Pancreas (tissue), 10 donors: ENCODE measurements around the gene ERAL1. TPM values are rescaled to one million over a fixed set of nuclear protein-coding genes. Genes with fewer than 3 reads are reported as not detected.

Experiments
- ATAC-seq, 4 donors: fragments of 200-7000 bp; cut with Tn5 transposase; one replicate each; pipeline versions ENCODE4 v1.8.0 to v1.9.1; 2020; ENCODE audit warnings: mild to moderate bottlenecking in 4 of 4, moderate library complexity in 4 of 4
- DNase-seq, 6 donors: peaks; one replicate each; pipeline ENCODE4 v3.0.0-alpha.2; 2020
- FAIRE-seq: peaks from 2 replicates; lab custom pipeline; 2012; peaks lifted over from hg19 to GRCh38; lab: Jason Lieb, UNC
- H3K27ac ChIP-seq, 4 donors: fragments of 200-600 bp; sonication (generic); 1 replicate in 3 of 4; 2 replicates in 1 of 4; pipeline versions ENCODE4 v1.5.0 to v1.8.0; 2020
- H3K27me3 ChIP-seq, 4 donors: fragments of 200-600 bp; one replicate each; pipeline ENCODE4 v1.8.0; 2021
- H3K36me3 ChIP-seq, 3 donors: fragments of 200-600 bp; sonication (generic) in 1 of 3; one replicate each; pipeline versions ENCODE4 v1.5.0 to v1.8.0; 2020 to 2021
- H3K4me1 ChIP-seq, 3 donors: fragments of 200-600 bp; one replicate each; pipeline ENCODE4 v1.8.0; 2021
- H3K4me3 ChIP-seq, 4 donors: fragments of 200-600 bp; sonication (generic) in 2 of 4; one replicate each; pipeline versions ENCODE4 v1.5.0 to v1.8.0; 2020 to 2021
- H3K9me3 ChIP-seq, 4 donors: fragments of 200-600 bp; one replicate each; pipeline ENCODE4 v1.8.0; 2021
- WGBS, 2 donors: extraction: QIAGEN DNeasy Blood & Tissue Kit; methylation state at CpG; one replicate each; pipeline ENCODE4 v1.1.7; 2013; 5-methylcytosine and 5-hydroxymethylcytosine counted together
- intact Hi-C, 3 donors: fragments of 100-400 bp; cut with DNase I; formaldehyde crosslinking; loops; one replicate each; pipeline versions ENCODE4 v1.11.1 to v1.14.2; 2022
- polyA plus RNA-seq, 2 donors: library from polyadenylated mRNA; stranded (reverse); fragments of 200-250 nt; gene quantifications; one replicate each; pipeline ENCODE4 v1.2.3, GENCODE V29; 2013
- total RNA-seq, 6 donors: library from RNA; stranded (reverse); fragmentation: NEBNext Ultra II Directional in 4 of 6; extraction: Animal tissue kit (Norgen Biotek cat#: 25700) in 4 of 6; gene quantifications; one replicate each; pipeline versions ENCODE4 v1.2.1 to v1.2.4, GENCODE V29; 2021 to 2023
- TF ChIP-seq, protein P1 (sequence below), 4 donors: fragments of 200-600 bp; sonication (generic) in 3 of 4; IDR thresholded peaks; one replicate each; pipeline versions ENCODE4 v1.5.0 to v1.8.0; 2021; ENCODE audit warnings: antibody characterized with exemption in 4 of 4
- donor health status: healthy with polysubstance abuse.
- donor health status: DM: no; HTN: no; CAD: no; lungs with moderate emphysema.
- donor health status: DM: no; HTN: no; CAD: no.
- donor health status: control.
- donor health status: control.
- donor health status: Bipolar disorder and iron deficiency.
- donor health status: DM: yes; HTN: yes; CAD: no.
- donor health status: DM: no; HTN: no; CAD: no.
- donor health status: DM: no; HTN: no; CAD: no.
- donor health status: DM: yes; HTN: yes; CAD: no.

The ERAL1 gene
- total and polyA plus RNA-seq, 8 donors: 11.7 to 36.8 (median 17.1) TPM

GRCh38 chr17:28878158-28878910 lies 23.5 kb downstream of the ERAL1 start:
- intact Hi-C loops: no loop called here
- H3K27me3 ChIP-seq: no peaks in the 10 kb centered on the region
- no peak for ATAC-seq
- no peaks in the 10 kb centered on the region for H3K9me3 ChIP-seq
- WGBS, 2 donors: 84 to 88% methylated on average over 2 of the region's 2 CpGs
- no peak overlapping the region for H3K27ac ChIP-seq
- H3K36me3 ChIP-seq: peaks cover 0 to 41% (median 5%) of the 10 kb centered on the region in 3 donors
- DNase-seq: no peak
- H3K4me3 ChIP-seq: no peak overlapping the region
- TF ChIP-seq, protein P1, sequence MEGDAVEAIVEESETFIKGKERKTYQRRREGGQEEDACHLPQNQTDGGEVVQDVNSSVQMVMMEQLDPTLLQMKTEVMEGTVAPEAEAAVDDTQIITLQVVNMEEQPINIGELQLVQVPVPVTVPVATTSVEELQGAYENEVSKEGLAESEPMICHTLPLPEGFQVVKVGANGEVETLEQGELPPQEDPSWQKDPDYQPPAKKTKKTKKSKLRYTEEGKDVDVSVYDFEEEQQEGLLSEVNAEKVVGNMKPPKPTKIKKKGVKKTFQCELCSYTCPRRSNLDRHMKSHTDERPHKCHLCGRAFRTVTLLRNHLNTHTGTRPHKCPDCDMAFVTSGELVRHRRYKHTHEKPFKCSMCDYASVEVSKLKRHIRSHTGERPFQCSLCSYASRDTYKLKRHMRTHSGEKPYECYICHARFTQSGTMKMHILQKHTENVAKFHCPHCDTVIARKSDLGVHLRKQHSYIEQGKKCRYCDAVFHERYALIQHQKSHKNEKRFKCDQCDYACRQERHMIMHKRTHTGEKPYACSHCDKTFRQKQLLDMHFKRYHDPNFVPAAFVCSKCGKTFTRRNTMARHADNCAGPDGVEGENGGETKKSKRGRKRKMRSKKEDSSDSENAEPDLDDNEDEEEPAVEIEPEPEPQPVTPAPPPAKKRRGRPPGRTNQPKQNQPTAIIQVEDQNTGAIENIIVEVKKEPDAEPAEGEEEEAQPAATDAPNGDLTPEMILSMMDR (IDR thresholded peaks at IDR 0.05): no peak
- FAIRE-seq: no peak
- H3K4me1 ChIP-seq: no peaks in the 10 kb centered on the region

- TF ChIP-seq, protein P1 (IDR thresholded peaks at IDR 0.05): no peak
- peak in 3 of 4 donors; percentile 63 to 80 (median 77) for ATAC-seq
- Histone ChIP-seq H3K9me3 (no peaks in the 10 kb centered on the region), H3K27ac (no peak overlapping the region), H3K27me3 (no peaks in the 10 kb centered on the region), H3K4me3 (no peak overlapping the region), H3K4me1 (no peaks in the 10 kb centered on the region), H3K36me3 (peaks cover 0 to 42% (median 5%) of the 10 kb centered on the region in 3 donors)
- no peak for FAIRE-seq
- intact Hi-C loops: no loop called here
- 65 to 83% methylated on average over 4 of the region's 4 CpGs for WGBS, 2 donors
- peak in 1 of 6 donors; percentile 18 for DNase-seq
Measured at GRCh38 chr17:28878981-28879380, 24.2 kb downstream of the ERAL1 start.

DNA sequence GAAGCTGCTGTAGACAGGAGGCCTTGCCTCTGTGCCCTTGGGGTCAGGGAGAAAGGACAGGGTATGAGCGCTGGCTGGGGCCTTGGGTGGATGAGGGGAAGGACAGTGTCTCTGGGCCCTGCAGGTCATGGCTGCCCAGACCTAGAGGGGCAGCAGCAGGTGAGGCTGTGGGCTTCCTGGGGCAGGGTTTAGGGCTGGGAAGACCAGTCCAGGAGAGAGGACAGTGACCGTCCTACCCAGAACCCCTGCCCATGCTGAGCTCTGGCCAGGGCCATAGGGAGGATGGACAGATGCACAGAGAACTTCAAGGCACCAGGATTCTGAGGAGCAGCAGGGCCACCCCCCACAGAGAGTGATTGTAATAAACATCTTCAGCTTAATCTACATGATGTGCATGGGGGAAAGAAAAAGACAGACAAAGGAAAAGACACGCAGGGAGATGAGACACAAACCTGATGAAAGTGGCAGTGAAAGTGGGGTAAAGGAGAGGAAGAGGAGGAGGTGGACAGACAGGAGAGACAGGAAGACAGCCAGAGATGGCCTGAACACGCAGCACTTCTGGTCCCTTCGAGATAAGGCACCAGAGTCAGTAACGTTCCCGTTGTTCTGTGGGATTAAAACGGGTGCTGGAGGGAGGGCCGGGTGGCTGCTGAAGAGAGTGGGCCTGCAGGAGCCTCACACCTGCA lies 25.2 kb downstream of the ERAL1 start:
- no peak overlapping the region for H3K4me3 ChIP-seq
- H3K36me3 ChIP-seq: peaks cover 0 to 48% (median 5%) of the 10 kb centered on the region in 3 donors
- DNase-seq: peak in 1 of 6 donors; percentile 34
- WGBS, 2 donors: 76 to 79% methylated on average over 9 of the region's 9 CpGs
- TF ChIP-seq, protein P1 (IDR thresholded peaks at IDR 0.05): no peak
- ATAC-seq: no peak
- no peaks in the 10 kb centered on the region for H3K4me1 ChIP-seq
- intact Hi-C loops: no loop called here
- H3K9me3 ChIP-seq: no peaks in the 10 kb centered on the region
- no peak for FAIRE-seq
- no peaks in the 10 kb centered on the region for H3K27me3 ChIP-seq
- no peak overlapping the region for H3K27ac ChIP-seq

DNA sequence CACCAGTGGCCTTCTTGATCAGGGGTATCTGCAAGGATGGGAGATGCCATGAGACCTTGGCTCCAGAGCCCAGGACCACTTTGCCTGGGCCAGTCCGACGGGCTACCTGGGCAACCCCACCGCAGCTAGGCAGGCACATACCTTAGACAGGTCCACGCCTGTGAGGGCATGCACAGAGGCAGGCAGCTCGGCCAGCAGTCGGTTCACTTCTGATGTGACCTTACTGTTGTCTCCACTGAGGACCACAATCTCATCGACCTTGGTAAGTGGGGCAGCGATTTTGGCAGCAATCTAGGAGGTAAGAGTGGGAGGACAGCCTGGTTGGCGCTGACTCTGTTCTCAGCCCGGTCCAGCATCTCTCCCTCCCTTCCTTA lies 25.7 kb downstream of the ERAL1 start:
- TF ChIP-seq, protein P1 (IDR thresholded peaks at IDR 0.05): no peak
- H3K27me3 ChIP-seq: no peaks in the 10 kb centered on the region
- WGBS, 2 donors: 78 to 86% methylated on average over 10 of the region's 10 CpGs
- intact Hi-C loops: no loop called here
- no peak for FAIRE-seq
- peak in 1 of 6 donors; percentile 56 for DNase-seq
- no peak for ATAC-seq
- H3K36me3 ChIP-seq: peaks cover 0 to 54% (median 5%) of the 10 kb centered on the region in 3 donors
- no peak overlapping the region for H3K27ac ChIP-seq
- H3K4me1 ChIP-seq: no peaks in the 10 kb centered on the region
- no peaks in the 10 kb centered on the region for H3K9me3 ChIP-seq
- no peak overlapping the region for H3K4me3 ChIP-seq
